ENCODE measurements around the gene ZNF234. TPM values are rescaled to one million over a fixed set of nuclear protein-coding genes. Genes with fewer than 3 reads are reported as not detected.

The ZNF234 gene
- total RNA-seq, 1 experiment from 2014 or later: 3.4 TPM

DNA sequence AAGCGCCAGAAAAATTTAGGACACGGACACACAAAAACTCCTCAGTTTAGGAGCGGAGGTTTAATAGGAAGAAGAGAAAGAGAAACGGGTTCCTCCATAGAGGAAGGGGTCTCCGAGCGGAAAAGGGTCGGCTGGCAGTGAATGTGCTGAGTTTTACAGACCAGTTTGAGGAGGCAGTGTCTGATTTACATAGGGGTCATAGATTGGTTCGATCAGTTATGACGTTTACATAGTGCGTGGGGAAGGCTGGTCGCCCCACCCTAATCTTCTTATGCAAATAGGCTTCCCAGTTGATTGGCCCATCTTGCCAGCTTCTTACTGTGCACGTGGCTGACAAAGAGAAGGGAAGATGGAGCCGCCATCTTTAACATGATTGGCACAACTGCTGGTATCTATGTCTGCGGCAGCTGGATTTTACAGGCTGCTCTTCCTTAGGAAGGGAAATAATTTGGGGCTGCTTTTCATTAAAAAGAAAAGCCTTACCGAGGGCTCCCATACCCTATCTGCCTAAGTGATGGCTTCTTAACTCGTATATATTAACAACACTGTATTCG lies 29.4 kb upstream of the ZNF234 start:
- peaks cover under 1 to 5% of the 10 kb centered on the region in 2 experiments; a peak in 2 of 4 replicates for H3K9me3 ChIP-seq (ENCODE audit: control insufficient read depth in 1 of 2, insufficient read depth in 1 of 2, low read depth in 1 of 2, low read length in 2 of 2)
- peak overlapping the region in 1 of 2 experiments; percentile 87; a peak in 2 of 4 replicates for H3K4me3 ChIP-seq (replicated peaks in 1 of 2; ENCODE audit: low read depth in 1 of 2, low read length in 2 of 2)
- intact Hi-C loops (cut with micrococcal nuclease): loop anchor here (2.0 kb wide), 3 partner anchors 17 to 193 kb away; partner anchors contain the start of genes ZNF224, ZNF227 and ZNF235
- ChIA-PET RAD21 (ENCODE audit: low non-redundant PET in 1 of 2, low total read pairs in 2 of 2, uncharacterized antibody in 2 of 2, unreplicated experiment in 2 of 2) (no interaction called here), POLR2A (no interaction called here), CTCF (no interaction called here)
- peak overlapping the region; percentile 90; the same call in 1 of the 2 replicates for H3K4me2 ChIP-seq (ENCODE audit: low read length)
- no peak for ATAC-seq
- H3K27ac ChIP-seq (ENCODE audit: low read depth, low read length): no peak overlapping the region
- DNase-seq (ENCODE audit: low read depth, low spot score): no peak
- no peaks in the 10 kb centered on the region for H4K20me1 ChIP-seq (ENCODE audit: insufficient read depth)
- no peak for TF ChIP-seq FOSL1 (IDR thresholded peaks at IDR 0.05; ENCODE audit: low read depth)
- TF ChIP-seq, protein P1, sequence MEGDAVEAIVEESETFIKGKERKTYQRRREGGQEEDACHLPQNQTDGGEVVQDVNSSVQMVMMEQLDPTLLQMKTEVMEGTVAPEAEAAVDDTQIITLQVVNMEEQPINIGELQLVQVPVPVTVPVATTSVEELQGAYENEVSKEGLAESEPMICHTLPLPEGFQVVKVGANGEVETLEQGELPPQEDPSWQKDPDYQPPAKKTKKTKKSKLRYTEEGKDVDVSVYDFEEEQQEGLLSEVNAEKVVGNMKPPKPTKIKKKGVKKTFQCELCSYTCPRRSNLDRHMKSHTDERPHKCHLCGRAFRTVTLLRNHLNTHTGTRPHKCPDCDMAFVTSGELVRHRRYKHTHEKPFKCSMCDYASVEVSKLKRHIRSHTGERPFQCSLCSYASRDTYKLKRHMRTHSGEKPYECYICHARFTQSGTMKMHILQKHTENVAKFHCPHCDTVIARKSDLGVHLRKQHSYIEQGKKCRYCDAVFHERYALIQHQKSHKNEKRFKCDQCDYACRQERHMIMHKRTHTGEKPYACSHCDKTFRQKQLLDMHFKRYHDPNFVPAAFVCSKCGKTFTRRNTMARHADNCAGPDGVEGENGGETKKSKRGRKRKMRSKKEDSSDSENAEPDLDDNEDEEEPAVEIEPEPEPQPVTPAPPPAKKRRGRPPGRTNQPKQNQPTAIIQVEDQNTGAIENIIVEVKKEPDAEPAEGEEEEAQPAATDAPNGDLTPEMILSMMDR (IDR thresholded peaks at IDR 0.05 in 2 of 3, conservative IDR thresholded peaks at IDR 0.05 in 1 of 3; ENCODE audit: borderline replicate concordance in 1 of 3, insufficient read depth in 1 of 3, low read depth in 2 of 3, low read length in 2 of 3): no peak
- TF ChIP-seq TCF7L2 (IDR thresholded peaks at IDR 0.05; ENCODE audit: borderline replicate concordance, extremely low read depth, insufficient read depth, insufficient read length): no peak
- TF ChIP-seq POLR2AphosphoS5 (IDR thresholded peaks at IDR 0.05; ENCODE audit: low read depth, low read length): no peak
- no peaks in the 10 kb centered on the region for H3K79me2 ChIP-seq (ENCODE audit: insufficient read depth, low read length)
- H3K36me3 ChIP-seq (ENCODE audit: control insufficient read depth in 1 of 2, insufficient read depth in 2 of 2, low read length in 2 of 2): peaks cover 4 to 5% of the 10 kb centered on the region in 2 experiments; a peak in 3 of 4 replicates
- H3K27me3 ChIP-seq (ENCODE audit: insufficient read depth, low read length): no peaks in the 10 kb centered on the region
- H3K9me2 ChIP-seq (ENCODE audit: insufficient read depth): no peaks in the 10 kb centered on the region
- peaks cover 2 to 10% of the 10 kb centered on the region in 2 experiments; a peak in 1 of 4 replicates for H3K4me1 ChIP-seq (ENCODE audit: control insufficient read depth in 1 of 2, insufficient read depth in 2 of 2, low read length in 2 of 2)
- H2AFZ ChIP-seq (ENCODE audit: low read depth, low read length, poor library complexity, severe bottlenecking): no peak overlapping the region
- H3K9ac ChIP-seq (ENCODE audit: low read length): no peak overlapping the region
- no TSS peak for BruUV-seq (replicated peaks)

DNA sequence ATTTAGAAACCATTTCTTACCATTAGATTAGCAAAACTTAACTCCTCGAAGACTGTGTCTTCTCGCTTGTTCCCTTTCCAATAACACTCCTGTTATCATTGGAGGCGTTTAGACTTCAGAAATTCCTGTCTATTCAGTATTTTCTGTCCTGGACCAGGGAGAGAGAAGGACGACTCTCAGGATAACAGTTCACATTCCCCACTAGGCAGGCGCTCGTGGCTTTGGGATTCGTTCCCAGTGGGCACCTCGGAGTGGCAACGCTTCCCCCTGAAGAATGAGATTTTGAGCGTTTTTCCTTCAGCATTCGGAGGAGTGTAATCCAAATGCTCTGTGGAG lies 28.6 kb upstream of the ZNF234 start:
- intact Hi-C loops (cut with micrococcal nuclease): loop anchor here (1.0 to 2.0 kb wide), 5 partner anchors 18 to 192 kb away; partner anchors contain the start of genes ZNF224, ZNF227, ZNF230 and ZNF235

More for the DNA sequence above, 28.6 kb upstream of the ZNF234 start:
- DNase-seq (ENCODE audit: low read depth, low spot score): no peak
- ATAC-seq: peak; percentile 33; the same call in 1 of the 2 replicates
- ChIA-PET POLR2A (interaction anchor here (1.0 kb wide), 1 partner anchor 52 kb away, joined by 6 read pairs; the partner anchor contains the start of gene ZNF226), RAD21 (ENCODE audit: low non-redundant PET in 1 of 2, low total read pairs in 2 of 2, uncharacterized antibody in 2 of 2, unreplicated experiment in 2 of 2) (no interaction called here), CTCF (no interaction called here)
- Histone ChIP-seq H3K9ac (ENCODE audit: low read length) (peak overlapping the region; percentile 24; the same call in 1 of the 2 replicates), H3K4me2 (ENCODE audit: low read length) (peak overlapping the region; percentile 90), H3K9me2 (ENCODE audit: insufficient read depth) (no peaks in the 10 kb centered on the region), H3K9me3 (ENCODE audit: control insufficient read depth in 1 of 2, insufficient read depth in 1 of 2, low read depth in 1 of 2, low read length in 2 of 2) (no peaks in the 10 kb centered on the region; a peak in 1 of 4 replicates), H4K20me1 (ENCODE audit: insufficient read depth) (no peaks in the 10 kb centered on the region), H3K36me3 (ENCODE audit: control insufficient read depth in 1 of 2, insufficient read depth in 2 of 2, low read length in 2 of 2) (peaks cover 3% of the 10 kb centered on the region in 2 experiments; a peak in 1 of 4 replicates), H2AFZ (ENCODE audit: low read depth, low read length, poor library complexity, severe bottlenecking) (peak overlapping the region; percentile 81), H3K4me1 (ENCODE audit: control insufficient read depth in 1 of 2, insufficient read depth in 2 of 2, low read length in 2 of 2) (peaks cover 2 to 10% of the 10 kb centered on the region in 2 experiments; a peak in 1 of 4 replicates), H3K79me2 (ENCODE audit: insufficient read depth, low read length) (no peaks in the 10 kb centered on the region), H3K4me3 (replicated peaks in 1 of 2; ENCODE audit: low read depth in 1 of 2, low read length in 2 of 2) (peak overlapping the region; percentile 72 to 87), H3K27me3 (ENCODE audit: insufficient read depth, low read length) (no peaks in the 10 kb centered on the region), H3K27ac (ENCODE audit: low read depth, low read length) (peak overlapping the region; percentile 23; the same call in 1 of the 2 replicates)
- TF ChIP-seq ZFX (IDR thresholded peaks at IDR 0.05): no peak
- no peak for TF ChIP-seq EZH2phosphoT487 (IDR thresholded peaks at IDR 0.05; ENCODE audit: borderline replicate concordance)
- TF ChIP-seq ZNF274 (IDR thresholded peaks at IDR 0.05; ENCODE audit: low read depth, low read length): no peak
- no peak for TF ChIP-seq TCF7L2 (IDR thresholded peaks at IDR 0.05; ENCODE audit: borderline replicate concordance, extremely low read depth, insufficient read depth, insufficient read length)
- no peak for TF ChIP-seq SIN3A (IDR thresholded peaks at IDR 0.05; ENCODE audit: low read depth)
- no peak for TF ChIP-seq YY1 (IDR thresholded peaks at IDR 0.05; ENCODE audit: extremely low read depth, insufficient replicate concordance, low read depth, low read length)
- TF ChIP-seq RAD21 (IDR thresholded peaks at IDR 0.05; ENCODE audit: low read depth): no peak
- TF ChIP-seq POLR2A (IDR thresholded peaks at IDR 0.05; ENCODE audit: borderline replicate concordance, extremely low read depth, insufficient read depth, insufficient read length): no peak
- no TSS peak for BruUV-seq (replicated peaks)

Measured in HCT116 (cell line).